MCF 10A (cell line): Measurements from ENCODE around the gene DDX31. TPM values are rescaled to one million over a fixed set of nuclear protein-coding genes. Genes with fewer than 3 reads are reported as not detected.

Experiments used
- BruUV-seq: library from RNA; stranded (reverse); fragments of 400-500 nt; replicated peaks from 2 replicates; lab custom pipeline; 2021; lab: Mats Ljungman, UMichigan
- CTCF ChIA-PET: fragments of 300-600 bp; sonication (Branson Sonifier 250); formaldehyde crosslinking; extraction: SDS; loops from one replicate; lab custom pipeline; 2021; ENCODE audit warnings: antibody characterized with exemption, inconsistent platforms; lab: Yijun Ruan, JAX
- POLR2A ChIA-PET: fragments of 300-600, 350-650 bp; sonication (Branson Sonifier 250); formaldehyde crosslinking; extraction: SDS; loops from one replicate; lab custom pipeline; 2020; ENCODE audit warnings: antibody characterized with exemption, inconsistent platforms; lab: Yijun Ruan, JAX
- DNase-seq: peaks from one replicate; pipeline ENCODE4 v3.0.0-alpha.2; 2018; ENCODE audit not compliant: unreplicated experiment
- H3K27ac Mint-ChIP-seq: one replicate; pipeline ENCODE4 v1.8.0; 2022; ENCODE audit warnings: mild to moderate bottlenecking, low read depth, mixed read lengths; ENCODE audit not compliant: unreplicated experiment
- H3K27me3 Mint-ChIP-seq: one replicate; pipeline ENCODE4 v1.8.0; 2022; ENCODE audit warnings: mixed read lengths; ENCODE audit not compliant: insufficient read depth, unreplicated experiment
- H3K36me3 Mint-ChIP-seq: one replicate; pipeline ENCODE4 v1.8.0; 2022; ENCODE audit warnings: mild to moderate bottlenecking, moderate library complexity, mixed read lengths; ENCODE audit not compliant: insufficient read depth, unreplicated experiment
- H3K4me1 Mint-ChIP-seq: one replicate; pipeline ENCODE4 v1.8.0; 2022; ENCODE audit warnings: mixed read lengths; ENCODE audit not compliant: insufficient read depth, unreplicated experiment
- H3K4me3 Mint-ChIP-seq: one replicate; pipeline ENCODE4 v1.8.0; 2022; ENCODE audit warnings: mild to moderate bottlenecking, moderate library complexity, mixed read lengths; ENCODE audit not compliant: unreplicated experiment
- H3K9me3 Mint-ChIP-seq: one replicate; pipeline ENCODE4 v1.8.0; 2022; ENCODE audit warnings: mixed read lengths; ENCODE audit not compliant: unreplicated experiment
- CTCF ChIP-seq: fragments of 200-600 bp; IDR thresholded peaks from one replicate; pipeline ENCODE4 v1.8.0; 2022; ENCODE audit warnings: antibody characterized with exemption, mild to moderate bottlenecking; ENCODE audit not compliant: unreplicated experiment
- intact Hi-C: fragments of 100-400 bp; cut with micrococcal nuclease; formaldehyde crosslinking; loops from 2 replicates; pipeline ENCODE4 v1.14.1; 2022
- total RNA-seq: library from RNA; stranded (reverse); gene quantifications from 2 replicates; pipeline ENCODE4 v1.2.3, GENCODE V29; 2022

DDX31 gene
- total RNA-seq, 1 experiment from 2014 or later: 28.8 TPM

GRCh38 chr9:132690696-132691095 lies 20.9 kb upstream of the DDX31 start:
- TF ChIP-seq CTCF: no peak
- POLR2A ChIA-PET: no interaction called here
- no peaks in the 10 kb centered on the region for H3K4me1 Mint-ChIP-seq
- intact Hi-C loops: no loop called here
- no peak overlapping the region for H3K27ac Mint-ChIP-seq
- BruUV-seq: no TSS peak
- no peaks in the 10 kb centered on the region for H3K9me3 Mint-ChIP-seq
- peaks cover 72% of the 10 kb centered on the region for H3K36me3 Mint-ChIP-seq
- DNase-seq: no peak
- CTCF ChIA-PET: no interaction called here
- no peak overlapping the region for H3K4me3 Mint-ChIP-seq
- no peaks in the 10 kb centered on the region for H3K27me3 Mint-ChIP-seq

- Mint-ChIP-seq H3K4me1 (peaks cover 6% of the 10 kb centered on the region), H3K36me3 (peaks cover 75% of the 10 kb centered on the region), H3K27ac (no peak overlapping the region), H3K4me3 (no peak overlapping the region), H3K27me3 (no peaks in the 10 kb centered on the region), H3K9me3 (no peaks in the 10 kb centered on the region)
- no peak for TF ChIP-seq CTCF
- DNase-seq: no peak
- ChIA-PET POLR2A (no interaction called here), CTCF (interaction anchor here (1.1 kb wide), 1 partner anchor 10 kb away, joined by 4 read pairs; no protein-coding TSS in a partner anchor)
- no TSS peak for BruUV-seq
- intact Hi-C loops: no loop called here
Observed at GRCh38 chr9:132683873-132684272, 14.1 kb upstream of the DDX31 start.

GRCh38 chr9:132681561-132681960 lies 11.8 kb upstream of the DDX31 start:
- TF ChIP-seq CTCF: no peak
- DNase-seq: no peak
- no peaks in the 10 kb centered on the region for H3K9me3 Mint-ChIP-seq
- H3K4me1 Mint-ChIP-seq: peaks cover 6% of the 10 kb centered on the region
- H3K36me3 Mint-ChIP-seq: peaks cover 60% of the 10 kb centered on the region
- CTCF ChIA-PET: interaction anchor here (0.6 kb wide), 1 partner anchor 1040 kb away, joined by 5 read pairs; no protein-coding TSS in a partner anchor
- H3K27me3 Mint-ChIP-seq: no peaks in the 10 kb centered on the region
- no peak overlapping the region for H3K27ac Mint-ChIP-seq
- POLR2A ChIA-PET: no interaction called here
- H3K4me3 Mint-ChIP-seq: no peak overlapping the region
- no TSS peak for BruUV-seq
- intact Hi-C loops: no loop called here

GRCh38 chr9:132679946-132680625 lies 10.3 kb upstream of the DDX31 start:
- BruUV-seq: no TSS peak
- CTCF ChIA-PET: interaction anchor here (0.8 kb wide), 1 partner anchor 14 kb away, joined by 4 read pairs; no protein-coding TSS in a partner anchor

More at GRCh38 chr9:132679946-132680625, 10.3 kb upstream of the DDX31 start:
- Mint-ChIP-seq H3K27me3 (no peaks in the 10 kb centered on the region), H3K4me3 (no peak overlapping the region), H3K27ac (no peak overlapping the region), H3K4me1 (peaks cover 6% of the 10 kb centered on the region), H3K36me3 (peaks cover 47% of the 10 kb centered on the region), H3K9me3 (no peaks in the 10 kb centered on the region)
- no peak for TF ChIP-seq CTCF
- POLR2A ChIA-PET: interaction anchor here (0.7 to 1.5 kb wide), 4 partner anchors 8 to 1467 kb away, joined by 3 to 5 read pairs (median 3); partner anchors contain the start of genes DDX31 and GTF3C4
- DNase-seq: no peak
- intact Hi-C loops: no loop called here
